Psoas muscle (tissue), 8 donors: ENCODE data around the gene ERVMER34-1. TPM values are rescaled to one million over a fixed set of nuclear protein-coding genes. Genes with fewer than 3 reads are reported as not detected.

Experiments
- ATAC-seq, 4 donors: fragments of 200-7000 bp; cut with Tn5 transposase; one replicate each; pipeline ENCODE4 v1.9.1; 2020; ENCODE audit warnings: moderate library complexity in 3 of 4, mild to moderate bottlenecking in 2 of 4
- DNase-seq, 2 donors: peaks; one replicate each; pipeline ENCODE4 v3.0.0-alpha.2; 2020
- H3K27ac ChIP-seq: fragments of 200-600 bp; one replicate; pipeline ENCODE4 v1.8.0; 2022
- H3K27me3 ChIP-seq, 3 donors: fragments of 200-600 bp in 1 of 3; one replicate each; pipeline versions ENCODE4 v1.6.1 to v1.8.0; 2013 to 2022; ENCODE audit warnings: low read length in 2 of 3, mild to moderate bottlenecking in 2 of 3, moderate library complexity in 1 of 3; ENCODE audit not compliant: insufficient read depth in 3 of 3
- H3K36me3 ChIP-seq, 2 donors: fragments of 200-600 bp in 1 of 2; one replicate each; pipeline versions ENCODE4 v1.6.1 to v1.8.0; 2013 to 2022; ENCODE audit warnings: low read depth in 1 of 2, mild to moderate bottlenecking in 1 of 2, moderate library complexity in 1 of 2; ENCODE audit not compliant: insufficient read depth in 1 of 2
- H3K4me1 ChIP-seq: fragments of 200-600 bp; one replicate; pipeline ENCODE4 v1.8.0; 2022
- H3K4me3 ChIP-seq: fragments of 200-600 bp; one replicate; pipeline ENCODE4 v1.8.0; 2022; ENCODE audit warnings: mild to moderate bottlenecking
- H3K9me3 ChIP-seq: fragments of 200-600 bp; one replicate; pipeline ENCODE4 v1.8.0; 2022
- WGBS, 3 donors: extraction: QIAGEN DNeasy Blood & Tissue Kit; methylation state at CpG; one replicate each; pipeline versions ENCODE4 v1.1.6 to v1.1.7; 2013; 5-methylcytosine and 5-hydroxymethylcytosine counted together
- intact Hi-C, 2 donors: fragments of 100-400 bp; cut with DNase I; formaldehyde crosslinking; loops; one replicate each; pipeline versions ENCODE4 v1.11.0 to v1.14.2; 2022
- polyA plus RNA-seq, 3 donors: library from polyadenylated mRNA; stranded (reverse); fragments of 200-250 nt; gene quantifications; one replicate each; pipeline ENCODE4 v1.2.3, GENCODE V29; 2013
- total RNA-seq, 4 donors: library from RNA; stranded (reverse); fragmentation: NEBNext Ultra II Directional in 2 of 4; extraction: Animal tissue kit (Norgen Biotek cat#: 25700) in 2 of 4; gene quantifications; one replicate each; pipeline versions ENCODE4 v1.2.1 to v1.2.4, GENCODE V29; 2021 to 2023
- TF ChIP-seq, protein P1 (sequence below): fragments of 200-600 bp; IDR thresholded peaks from one replicate; pipeline ENCODE4 v1.8.0; 2022; ENCODE audit warnings: antibody characterized with exemption
- donor health status: healthy with polysubstance abuse.
- donor health status: DM: no; HTN: no; CAD: no; lungs with moderate emphysema.
- donor health status: Bipolar disorder and iron deficiency.
- donor health status: healthy.
- donor health status: DM: yes; HTN: yes; CAD: no.
- donor health status: DM: no; HTN: no; CAD: no.
- donor health status: DM: no; HTN: no; CAD: no.
- donor health status: DM: yes; HTN: yes; CAD: no.

Gene ERVMER34-1
- total and polyA plus RNA-seq, 7 donors, result 0.03 TPM; not detected in 6

DNA sequence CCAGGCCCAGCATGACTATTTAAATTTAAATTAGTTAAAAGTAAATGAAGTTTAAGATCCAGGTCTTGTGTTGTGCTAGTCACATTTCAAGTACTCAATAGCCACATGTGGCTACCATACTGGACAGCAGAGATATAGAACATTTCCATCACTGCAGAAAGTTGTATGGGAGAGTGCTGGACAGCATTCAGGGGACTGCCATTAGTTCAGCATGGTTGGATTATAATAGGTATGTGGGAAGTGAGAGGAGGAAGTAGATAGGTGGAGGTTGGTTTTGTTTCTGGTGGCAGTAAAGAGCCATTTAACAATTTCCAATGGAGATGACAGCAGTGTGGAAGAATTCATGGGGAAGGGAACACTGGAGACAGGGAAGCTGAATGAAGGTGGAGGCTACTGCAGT lies 42.1 kb downstream of the ERVMER34-1 start:
- DNase-seq (no peak), ATAC-seq (no peak)
- TF ChIP-seq, protein P1, sequence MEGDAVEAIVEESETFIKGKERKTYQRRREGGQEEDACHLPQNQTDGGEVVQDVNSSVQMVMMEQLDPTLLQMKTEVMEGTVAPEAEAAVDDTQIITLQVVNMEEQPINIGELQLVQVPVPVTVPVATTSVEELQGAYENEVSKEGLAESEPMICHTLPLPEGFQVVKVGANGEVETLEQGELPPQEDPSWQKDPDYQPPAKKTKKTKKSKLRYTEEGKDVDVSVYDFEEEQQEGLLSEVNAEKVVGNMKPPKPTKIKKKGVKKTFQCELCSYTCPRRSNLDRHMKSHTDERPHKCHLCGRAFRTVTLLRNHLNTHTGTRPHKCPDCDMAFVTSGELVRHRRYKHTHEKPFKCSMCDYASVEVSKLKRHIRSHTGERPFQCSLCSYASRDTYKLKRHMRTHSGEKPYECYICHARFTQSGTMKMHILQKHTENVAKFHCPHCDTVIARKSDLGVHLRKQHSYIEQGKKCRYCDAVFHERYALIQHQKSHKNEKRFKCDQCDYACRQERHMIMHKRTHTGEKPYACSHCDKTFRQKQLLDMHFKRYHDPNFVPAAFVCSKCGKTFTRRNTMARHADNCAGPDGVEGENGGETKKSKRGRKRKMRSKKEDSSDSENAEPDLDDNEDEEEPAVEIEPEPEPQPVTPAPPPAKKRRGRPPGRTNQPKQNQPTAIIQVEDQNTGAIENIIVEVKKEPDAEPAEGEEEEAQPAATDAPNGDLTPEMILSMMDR, result no peak
- no peak overlapping the region for H3K27ac ChIP-seq
- H3K27me3 ChIP-seq, result no peaks in the 10 kb centered on the region
- H3K4me3 ChIP-seq, result no peak overlapping the region
- peaks cover 0 to 9% of the 10 kb centered on the region in 2 donors for H3K36me3 ChIP-seq
- intact Hi-C loops, result no loop called here
- peaks cover 14% of the 10 kb centered on the region for H3K4me1 ChIP-seq
- H3K9me3 ChIP-seq, result no peaks in the 10 kb centered on the region

DNA sequence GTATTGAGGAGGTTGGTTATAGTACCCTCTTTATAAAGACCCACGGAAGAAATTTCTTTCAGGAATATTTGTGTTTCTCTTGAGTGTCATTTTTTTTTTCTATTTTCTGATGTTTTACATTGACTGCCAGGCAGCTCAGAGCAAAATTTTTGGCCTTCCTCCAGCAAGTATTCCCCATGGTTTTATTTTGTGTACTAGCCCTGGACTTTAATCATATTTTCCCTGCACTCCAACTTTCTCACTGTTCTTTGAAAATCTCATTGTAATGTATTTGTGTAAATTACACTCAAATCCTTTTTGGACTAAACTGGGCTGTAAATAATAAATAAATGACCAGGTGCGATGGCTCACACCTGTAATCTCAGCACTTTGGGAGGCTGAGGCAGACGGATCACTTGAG lies 46.6 kb downstream of the ERVMER34-1 start:
- 54 to 70% (median 57%) methylated on average over 3 of the region's 3 CpGs for WGBS, 3 donors
- no peak for DNase-seq

DNA sequence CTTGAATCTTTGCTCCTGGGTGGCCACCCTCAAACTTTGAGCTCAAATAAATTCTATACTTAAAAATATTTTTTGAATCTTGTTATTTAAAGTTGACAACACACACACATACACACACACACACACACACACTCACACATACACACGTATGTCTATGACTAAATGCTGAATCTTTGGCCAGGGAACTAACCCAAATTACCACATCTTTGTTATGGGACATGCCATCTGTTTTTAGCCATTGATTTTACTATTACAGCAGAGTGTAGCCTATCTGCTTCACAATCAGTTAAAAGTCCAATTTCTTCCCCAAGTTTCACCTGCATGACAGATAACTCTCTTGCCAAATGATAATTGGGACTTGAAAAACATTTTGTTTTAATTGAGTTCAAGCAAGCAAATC lies 47.1 kb downstream of the ERVMER34-1 start:
- no peaks in the 10 kb centered on the region for H3K27me3 ChIP-seq
- DNase-seq (no peak), ATAC-seq (no peak)
- no peak overlapping the region for H3K27ac ChIP-seq
- no peaks in the 10 kb centered on the region for H3K36me3 ChIP-seq
- H3K4me1 ChIP-seq, result no peaks in the 10 kb centered on the region
- intact Hi-C loops, result no loop called here
- TF ChIP-seq, protein P1, result no peak
- no peaks in the 10 kb centered on the region for H3K9me3 ChIP-seq
- 14 to 31% (median 18%) methylated on average over 1 of the region's 1 CpG for WGBS, 3 donors
- H3K4me3 ChIP-seq, result no peak overlapping the region

More for the DNA sequence above, 46.6 kb downstream of the ERVMER34-1 start:
- no peak for ATAC-seq
- Histone ChIP-seq H3K9me3 (no peaks in the 10 kb centered on the region), H3K4me3 (no peak overlapping the region), H3K4me1 (no peaks in the 10 kb centered on the region), H3K27me3 (no peaks in the 10 kb centered on the region), H3K27ac (no peak overlapping the region), H3K36me3 (no peaks in the 10 kb centered on the region)
- intact Hi-C loops, result no loop called here
- TF ChIP-seq, protein P1, result no peak

DNA sequence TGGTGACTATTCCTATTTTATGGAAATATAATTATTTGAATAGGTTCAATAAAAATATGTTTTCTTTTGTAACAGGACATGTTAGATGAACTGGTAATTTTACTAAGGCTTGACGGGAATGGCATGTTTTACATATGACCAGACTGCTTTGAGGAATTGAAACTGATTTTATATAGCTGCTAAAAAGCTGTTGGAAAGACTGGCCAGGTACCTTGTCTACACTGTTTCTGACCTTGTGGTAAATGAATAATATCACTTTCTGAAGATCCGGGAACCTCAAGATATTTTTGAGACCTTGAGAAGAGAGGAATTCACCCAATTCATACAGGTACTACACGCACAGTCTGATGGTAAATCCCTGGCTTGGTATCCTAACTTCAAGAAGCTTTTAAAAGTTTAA lies 50.0 kb downstream of the ERVMER34-1 start:
- WGBS, 3 donors, result 94 to 96% (median 95%) methylated on average over 3 of the region's 3 CpGs
- H3K4me1 ChIP-seq, result no peaks in the 10 kb centered on the region
- H3K27me3 ChIP-seq, result no peaks in the 10 kb centered on the region
- no peaks in the 10 kb centered on the region for H3K9me3 ChIP-seq
- H3K36me3 ChIP-seq, result no peaks in the 10 kb centered on the region
- TF ChIP-seq, protein P1, result no peak
- H3K4me3 ChIP-seq, result no peak overlapping the region
- DNase-seq (no peak), ATAC-seq (no peak)
- no peak overlapping the region for H3K27ac ChIP-seq
- intact Hi-C loops, result no loop called here

DNA sequence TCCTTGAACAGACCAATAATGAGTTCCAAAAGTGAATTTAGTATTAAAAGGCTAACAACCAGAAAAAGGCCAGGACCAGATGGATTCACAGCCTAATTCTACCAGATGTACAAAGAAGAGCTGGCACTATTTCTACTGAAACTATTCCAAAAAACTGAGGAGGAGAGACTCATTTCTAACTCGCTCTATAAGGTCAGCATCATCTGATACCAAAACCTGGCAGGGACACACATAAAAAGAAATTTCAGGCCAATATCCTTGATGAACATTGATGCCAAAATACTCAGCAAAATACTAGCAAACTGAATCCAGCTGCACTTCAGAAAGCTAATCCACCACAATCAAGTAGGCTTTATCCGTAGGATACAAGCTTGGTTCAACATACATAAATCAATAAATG lies 56.3 kb downstream of the ERVMER34-1 start:
- no peak overlapping the region for H3K4me3 ChIP-seq
- TF ChIP-seq, protein P1, result no peak
- H3K27ac ChIP-seq, result no peak overlapping the region
- no peaks in the 10 kb centered on the region for H3K27me3 ChIP-seq
- H3K9me3 ChIP-seq, result peaks cover 11% of the 10 kb centered on the region
- ATAC-seq (no peak), DNase-seq (no peak)
- intact Hi-C loops, result no loop called here
- 53 to 70% (median 58%) methylated on average over 2 of the region's 2 CpGs for WGBS, 3 donors
- no peaks in the 10 kb centered on the region for H3K4me1 ChIP-seq
- H3K36me3 ChIP-seq, result no peaks in the 10 kb centered on the region
